Measurements from ENCODE around the gene IER3. TPM values are rescaled to one million over a fixed set of nuclear protein-coding genes. Genes with fewer than 3 reads are reported as not detected.

Gene IER3
- total and polyA plus RNA-seq, 9 of the 15 experiments (the other 6 are each of a cell fraction or from before 2014, with no cell fraction given) = 1.5 to 30.0 (median 11.5) TPM

- TF ChIP-seq THRB (CRISPR knock-in tag; conservative IDR thresholded peaks at IDR 0.05) (0 out of 2 replicates have a peak, but pooled peaks have one; percentile 3), CREM (IDR thresholded peaks at IDR 0.05; ENCODE audit: low read depth) (peak; percentile 54), MAFF (IDR thresholded peaks at IDR 0.05; ENCODE audit: low read length) (no peak), NCOR1 (IDR thresholded peaks at IDR 0.05) (0 out of 2 replicates have a peak, but pooled peaks have one; percentile 25), ZNF583 (CRISPR knock-in tag; IDR thresholded peaks at IDR 0.05) (no peak), KLF10 (CRISPR knock-in tag; IDR thresholded peaks at IDR 0.05) (no peak), ATF7 (IDR thresholded peaks at IDR 0.05) (peak; percentile 33), SMAD4 (CRISPR knock-in tag; conservative IDR thresholded peaks at IDR 0.05) (peak; percentile 25; the same call in 1 of the 2 replicates), PRDM10 (IDR thresholded peaks at IDR 0.05; ENCODE audit: partially characterized antibody) (peak; percentile 26), HNRNPK (IDR thresholded peaks at IDR 0.05; ENCODE audit: low read depth, low read length, poor library complexity, severe bottlenecking) (no peak), RAD21 (CRISPR knock-in tag; conservative IDR thresholded peaks at IDR 0.05 in 1 of 2, IDR thresholded peaks at IDR 0.05 in 1 of 2) (peak; percentile 91 to 95), CTCF (IDR thresholded peaks at IDR 0.05 in 2 of 3, conservative IDR thresholded peaks at IDR 0.05 in 1 of 3; ENCODE audit: insufficient read depth in 2 of 3, low read depth in 1 of 3, low read length in 3 of 3) (peak; percentile 91 to 97 (median 95)), ZBTB2 (IDR thresholded peaks at IDR 0.05) (0 out of 2 replicates have a peak, but pooled peaks have one; percentile 33), JUND (IDR thresholded peaks at IDR 0.05; ENCODE audit: borderline replicate concordance, low read depth, low read length) (peak; percentile 68; the same call in 1 of the 2 replicates), JUND (tag; IDR thresholded peaks at IDR 0.05; ENCODE audit: borderline replicate concordance, low read depth, low read length) (peak; percentile 57; the same call in 1 of the 3 replicates), MTA3 (IDR thresholded peaks at IDR 0.05; ENCODE audit: borderline replicate concordance) (peak; percentile 70; the same call in 1 of the 2 replicates), RCOR1 (IDR thresholded peaks at IDR 0.05; ENCODE audit: borderline replicate concordance in 1 of 2, low read depth in 2 of 2, low read length in 2 of 2) (peak in 1 of 2 experiments; percentile 80; a peak in 2 of 4 replicates), TARDBP (IDR thresholded peaks at IDR 0.05) (peak; percentile 57; the same call in 1 of the 2 replicates)
Measured at GRCh38 chr6:30722280-30723112, 21.9 kb downstream of the IER3 start (continued).
